HG02588 (cell line): ENCODE data around the gene OIP5.
"Not testable (repeated sequence)": the region's sequence is repeated elsewhere in the genome, so short reads cannot be mapped to it uniquely, and the experiment has no call there.

ENCODE experiments used
- ATAC-seq: cut with Tn5 transposase; IDR thresholded peaks from one replicate; pipeline ENCODE4 v1.9.1; 2021; ENCODE audit warnings: mild to moderate bottlenecking, moderate library complexity; ENCODE audit not compliant: unreplicated experiment

Gene OIP5

DNA sequence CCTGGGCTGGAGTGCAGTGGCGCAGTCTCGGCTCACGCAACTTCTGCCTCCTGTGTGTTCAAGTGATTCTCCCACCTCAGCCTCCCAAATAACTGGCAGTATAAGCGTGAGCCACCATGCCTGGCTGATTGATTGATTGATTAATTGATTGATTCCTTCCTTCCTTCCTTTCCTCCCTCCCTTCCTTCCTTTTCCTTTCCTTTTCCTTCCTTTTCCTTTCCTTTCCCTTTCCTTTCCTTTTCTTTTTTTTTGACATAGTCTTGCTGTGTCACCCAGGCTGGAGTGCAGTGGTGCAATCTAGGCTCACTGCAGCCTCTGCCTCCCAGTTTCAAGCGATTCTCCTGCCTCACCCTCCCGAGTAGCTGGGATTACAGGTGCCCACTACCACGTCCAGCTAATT, 71.5 kb downstream of the OIP5 start:
- not testable (repeated sequence) for ATAC-seq

- ATAC-seq, result no peak
Measured at GRCh38 chr15:41259546-41260189, 72.7 kb downstream of the OIP5 start.
